ENCODE results near the gene C1orf116.

Gene C1orf116

GRCh38 chr1:207049514-207049913 is 17.0 kb upstream of the C1orf116 start (continued):
- TF ChIP-seq ZNF280C (tag by site-specific recombination; IDR thresholded peaks at IDR 0.05) (no peak), TSHZ1 (tag by site-specific recombination; IDR thresholded peaks at IDR 0.05; ENCODE audit: borderline replicate concordance) (no peak), MEIS1 (CRISPR knock-in tag; IDR thresholded peaks at IDR 0.05; ENCODE audit: borderline replicate concordance) (no peak)

GRCh38 chr1:207049054-207049453 is 16.5 kb upstream of the C1orf116 start:
- Histone ChIP-seq H3K27ac (ENCODE audit: extremely low read depth, low read depth, low read length) (no peak overlapping the region), H3K36me3 (ENCODE audit: control insufficient read depth in 2 of 2, insufficient read depth in 1 of 2, low read length in 2 of 2) (peaks cover 0 to 40% of the 10 kb centered on the region in 2 experiments; a peak in 1 of 3 replicates), H3K9me3 (ENCODE audit: control insufficient read depth, insufficient read depth, low read depth, low read length) (no peaks in the 10 kb centered on the region), H3K4me1 (ENCODE audit: control insufficient read depth, insufficient read depth, low read length) (no peaks in the 10 kb centered on the region; the same call in 1 of the 2 replicates), H3K4me3 (ENCODE audit: low read depth, low read length) (no peak overlapping the region)
- POLR2A ChIA-PET: no interaction called here
- CTCF ChIA-PET: interaction anchor here (0.6 to 3.6 kb wide), 10 partner anchors 19 to 452 kb away, joined by 3 to 25 read pairs (median 4); no protein-coding TSS in a partner anchor
- no peak for TF ChIP-seq ZNF785 (tag by site-specific recombination; IDR thresholded peaks at IDR 0.05)
- no peak for TF ChIP-seq YY2 (tag by site-specific recombination; IDR thresholded peaks at IDR 0.05)
- no peak for TF ChIP-seq ZFHX2 (tag by site-specific recombination; conservative IDR thresholded peaks at IDR 0.05)
- TF ChIP-seq TSHZ1 (tag by site-specific recombination; IDR thresholded peaks at IDR 0.05; ENCODE audit: borderline replicate concordance): no peak
- TF ChIP-seq ZNF221 (tag by site-specific recombination; IDR thresholded peaks at IDR 0.05; ENCODE audit: borderline replicate concordance): no peak
- TF ChIP-seq ZNF2 (tag by site-specific recombination; IDR thresholded peaks at IDR 0.05): no peak
- TF ChIP-seq ZNF529 (tag by site-specific recombination; IDR thresholded peaks at IDR 0.05; ENCODE audit: insufficient replicate concordance): no peak
- TF ChIP-seq ZNF26 (tag by site-specific recombination; IDR thresholded peaks at IDR 0.05): no peak
- TF ChIP-seq GLIS2 (tag by site-specific recombination; IDR thresholded peaks at IDR 0.05): no peak
- no peak for TF ChIP-seq ZNF449 (tag by site-specific recombination; IDR thresholded peaks at IDR 0.05)
- no peak for TF ChIP-seq ZNF521 (tag by site-specific recombination; IDR thresholded peaks at IDR 0.05)
- no peak for TF ChIP-seq HOXA7 (CRISPR knock-in tag; IDR thresholded peaks at IDR 0.05; ENCODE audit: borderline replicate concordance)
- no peak for TF ChIP-seq MYNN (tag by site-specific recombination; IDR thresholded peaks at IDR 0.05; ENCODE audit: borderline replicate concordance)
- TF ChIP-seq HOXC10 (CRISPR knock-in tag; IDR thresholded peaks at IDR 0.05): no peak
- TF ChIP-seq ZBTB20 (tag by site-specific recombination; IDR thresholded peaks at IDR 0.05): no peak

Measured in HEK293 (cell line).